H1 (cell line): ENCODE data around the gene CRK. TPM values are rescaled to one million over a fixed set of nuclear protein-coding genes. Genes with fewer than 3 reads are reported as not detected.

ENCODE experiments used
- CHD1 ChIP-seq: IDR thresholded peaks from 2 replicates; pipeline ENCODE4 v1.6.1; 2012; ENCODE audit warnings: low read depth, low read length, improper control_type of control experiment
- GTF2F1 ChIP-seq: IDR thresholded peaks from 2 replicates; pipeline ENCODE4 v1.6.1; 2012; ENCODE audit warnings: low read depth, low read length, improper control_type of control experiment, borderline replicate concordance
- POU5F1 ChIP-seq: IDR thresholded peaks from 2 replicates; pipeline ENCODE4 v1.6.1; 2011; ENCODE audit warnings: low read depth, mild to moderate bottlenecking, low read length, moderate library complexity
- SRF ChIP-seq: IDR thresholded peaks from 2 replicates; pipeline ENCODE4 v1.6.1; 2011; ENCODE audit warnings: mild to moderate bottlenecking, low read depth, low read length, moderate library complexity
- TCF12 ChIP-seq: IDR thresholded peaks from 2 replicates; pipeline ENCODE4 v1.6.1; 2011; ENCODE audit warnings: low read depth, mild to moderate bottlenecking, low read length
- polyA plus RNA-seq, 7 experiments: library from polyadenylated mRNA; depleted of rRNA in 3 of 7; stranded (reverse) in 5 of 7; unstranded in 2 of 7; fragments of >200 nt in 5 of 7; fragments of 200-250 nt in 2 of 7; gene quantifications; 1 replicate in 5 of 7; 2 replicates in 1 of 7; 4 replicates in 1 of 7; pipeline versions ENCODE4 v1.2.1 to v1.2.3, GENCODE V29; 2011 to 2013; ENCODE audit warnings: missing spikeins in 2 of 7, mixed read lengths in 2 of 7
- total RNA-seq: library from RNA; stranded (reverse); fragmentation: NEBNext Ultra II Directional; extraction: Animal tissue kit (Norgen Biotek cat#: 25700); gene quantifications from 2 replicates; pipeline ENCODE4 v1.2.1, GENCODE V29; 2021
- TF ChIP-seq, protein P1 (sequence below): fragments of 300-600 bp; sonication (generic); IDR thresholded peaks from 2 replicates; pipeline ENCODE4 v1.7.1; 2012; ENCODE audit warnings: low read length, moderate library complexity, mild to moderate bottlenecking, inconsistent platforms; ENCODE audit not compliant: insufficient replicate concordance

The CRK gene
- total and polyA plus RNA-seq, 2 of the 8 experiments (the other 6 are each of a cell fraction or from before 2014, with no cell fraction given), result 32.8 to 57.1 TPM

DNA sequence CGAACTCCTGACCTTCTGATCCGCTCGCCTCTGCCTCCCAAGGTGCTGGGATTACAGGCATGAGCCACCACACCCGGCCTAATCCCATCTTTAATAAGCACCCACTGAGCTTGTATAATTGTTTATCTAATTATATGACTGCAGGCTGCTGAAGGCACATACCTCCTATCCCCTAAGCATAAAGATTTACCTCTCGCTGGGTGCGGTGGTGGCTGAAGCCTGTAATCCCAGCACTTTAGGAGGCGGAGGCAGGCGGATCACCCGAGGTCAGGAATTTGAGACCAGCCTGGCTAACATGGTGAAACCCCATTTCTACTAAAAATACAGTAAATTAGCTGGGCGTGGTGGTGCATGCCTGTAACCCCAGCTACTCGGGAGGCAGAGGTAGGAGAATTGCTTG is 35.9 kb downstream of the CRK start (continued):
- TF ChIP-seq, protein P1, sequence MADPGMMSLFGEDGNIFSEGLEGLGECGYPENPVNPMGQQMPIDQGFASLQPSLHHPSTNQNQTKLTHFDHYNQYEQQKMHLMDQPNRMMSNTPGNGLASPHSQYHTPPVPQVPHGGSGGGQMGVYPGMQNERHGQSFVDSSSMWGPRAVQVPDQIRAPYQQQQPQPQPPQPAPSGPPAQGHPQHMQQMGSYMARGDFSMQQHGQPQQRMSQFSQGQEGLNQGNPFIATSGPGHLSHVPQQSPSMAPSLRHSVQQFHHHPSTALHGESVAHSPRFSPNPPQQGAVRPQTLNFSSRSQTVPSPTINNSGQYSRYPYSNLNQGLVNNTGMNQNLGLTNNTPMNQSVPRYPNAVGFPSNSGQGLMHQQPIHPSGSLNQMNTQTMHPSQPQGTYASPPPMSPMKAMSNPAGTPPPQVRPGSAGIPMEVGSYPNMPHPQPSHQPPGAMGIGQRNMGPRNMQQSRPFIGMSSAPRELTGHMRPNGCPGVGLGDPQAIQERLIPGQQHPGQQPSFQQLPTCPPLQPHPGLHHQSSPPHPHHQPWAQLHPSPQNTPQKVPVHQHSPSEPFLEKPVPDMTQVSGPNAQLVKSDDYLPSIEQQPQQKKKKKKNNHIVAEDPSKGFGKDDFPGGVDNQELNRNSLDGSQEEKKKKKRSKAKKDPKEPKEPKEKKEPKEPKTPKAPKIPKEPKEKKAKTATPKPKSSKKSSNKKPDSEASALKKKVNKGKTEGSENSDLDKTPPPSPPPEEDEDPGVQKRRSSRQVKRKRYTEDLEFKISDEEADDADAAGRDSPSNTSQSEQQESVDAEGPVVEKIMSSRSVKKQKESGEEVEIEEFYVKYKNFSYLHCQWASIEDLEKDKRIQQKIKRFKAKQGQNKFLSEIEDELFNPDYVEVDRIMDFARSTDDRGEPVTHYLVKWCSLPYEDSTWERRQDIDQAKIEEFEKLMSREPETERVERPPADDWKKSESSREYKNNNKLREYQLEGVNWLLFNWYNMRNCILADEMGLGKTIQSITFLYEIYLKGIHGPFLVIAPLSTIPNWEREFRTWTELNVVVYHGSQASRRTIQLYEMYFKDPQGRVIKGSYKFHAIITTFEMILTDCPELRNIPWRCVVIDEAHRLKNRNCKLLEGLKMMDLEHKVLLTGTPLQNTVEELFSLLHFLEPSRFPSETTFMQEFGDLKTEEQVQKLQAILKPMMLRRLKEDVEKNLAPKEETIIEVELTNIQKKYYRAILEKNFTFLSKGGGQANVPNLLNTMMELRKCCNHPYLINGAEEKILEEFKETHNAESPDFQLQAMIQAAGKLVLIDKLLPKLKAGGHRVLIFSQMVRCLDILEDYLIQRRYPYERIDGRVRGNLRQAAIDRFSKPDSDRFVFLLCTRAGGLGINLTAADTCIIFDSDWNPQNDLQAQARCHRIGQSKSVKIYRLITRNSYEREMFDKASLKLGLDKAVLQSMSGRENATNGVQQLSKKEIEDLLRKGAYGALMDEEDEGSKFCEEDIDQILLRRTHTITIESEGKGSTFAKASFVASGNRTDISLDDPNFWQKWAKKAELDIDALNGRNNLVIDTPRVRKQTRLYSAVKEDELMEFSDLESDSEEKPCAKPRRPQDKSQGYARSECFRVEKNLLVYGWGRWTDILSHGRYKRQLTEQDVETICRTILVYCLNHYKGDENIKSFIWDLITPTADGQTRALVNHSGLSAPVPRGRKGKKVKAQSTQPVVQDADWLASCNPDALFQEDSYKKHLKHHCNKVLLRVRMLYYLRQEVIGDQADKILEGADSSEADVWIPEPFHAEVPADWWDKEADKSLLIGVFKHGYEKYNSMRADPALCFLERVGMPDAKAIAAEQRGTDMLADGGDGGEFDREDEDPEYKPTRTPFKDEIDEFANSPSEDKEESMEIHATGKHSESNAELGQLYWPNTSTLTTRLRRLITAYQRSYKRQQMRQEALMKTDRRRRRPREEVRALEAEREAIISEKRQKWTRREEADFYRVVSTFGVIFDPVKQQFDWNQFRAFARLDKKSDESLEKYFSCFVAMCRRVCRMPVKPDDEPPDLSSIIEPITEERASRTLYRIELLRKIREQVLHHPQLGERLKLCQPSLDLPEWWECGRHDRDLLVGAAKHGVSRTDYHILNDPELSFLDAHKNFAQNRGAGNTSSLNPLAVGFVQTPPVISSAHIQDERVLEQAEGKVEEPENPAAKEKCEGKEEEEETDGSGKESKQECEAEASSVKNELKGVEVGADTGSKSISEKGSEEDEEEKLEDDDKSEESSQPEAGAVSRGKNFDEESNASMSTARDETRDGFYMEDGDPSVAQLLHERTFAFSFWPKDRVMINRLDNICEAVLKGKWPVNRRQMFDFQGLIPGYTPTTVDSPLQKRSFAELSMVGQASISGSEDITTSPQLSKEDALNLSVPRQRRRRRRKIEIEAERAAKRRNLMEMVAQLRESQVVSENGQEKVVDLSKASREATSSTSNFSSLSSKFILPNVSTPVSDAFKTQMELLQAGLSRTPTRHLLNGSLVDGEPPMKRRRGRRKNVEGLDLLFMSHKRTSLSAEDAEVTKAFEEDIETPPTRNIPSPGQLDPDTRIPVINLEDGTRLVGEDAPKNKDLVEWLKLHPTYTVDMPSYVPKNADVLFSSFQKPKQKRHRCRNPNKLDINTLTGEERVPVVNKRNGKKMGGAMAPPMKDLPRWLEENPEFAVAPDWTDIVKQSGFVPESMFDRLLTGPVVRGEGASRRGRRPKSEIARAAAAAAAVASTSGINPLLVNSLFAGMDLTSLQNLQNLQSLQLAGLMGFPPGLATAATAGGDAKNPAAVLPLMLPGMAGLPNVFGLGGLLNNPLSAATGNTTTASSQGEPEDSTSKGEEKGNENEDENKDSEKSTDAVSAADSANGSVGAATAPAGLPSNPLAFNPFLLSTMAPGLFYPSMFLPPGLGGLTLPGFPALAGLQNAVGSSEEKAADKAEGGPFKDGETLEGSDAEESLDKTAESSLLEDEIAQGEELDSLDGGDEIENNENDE, result no peak
- TF ChIP-seq CHD1 (no peak), SRF (no peak), TCF12 (no peak), GTF2F1 (no peak), POU5F1 (no peak)
- TF ChIP-seq, all 59 proteins: peak for 0
